C4-2B (cell line): ENCODE measurements around the gene CASK.
"Not testable (repeated sequence)": the region's sequence is repeated elsewhere in the genome, so short reads cannot be mapped to it uniquely, and the experiment has no call there.

Source experiments
- H3K27ac ChIP-seq: fragments of 450-650 bp; 2 replicates; pipeline ENCODE4 v1.5.1; 2017
- ZFX ChIP-seq: fragments of 450-650 bp; IDR thresholded peaks from 2 replicates; pipeline ENCODE4 v1.6.1; 2017
- TF ChIP-seq, protein P1 (sequence below): fragments of 450-650 bp; conservative IDR thresholded peaks from 2 replicates; pipeline ENCODE4 v1.5.1; 2017; ENCODE audit warnings: mild to moderate bottlenecking

The CASK gene

DNA sequence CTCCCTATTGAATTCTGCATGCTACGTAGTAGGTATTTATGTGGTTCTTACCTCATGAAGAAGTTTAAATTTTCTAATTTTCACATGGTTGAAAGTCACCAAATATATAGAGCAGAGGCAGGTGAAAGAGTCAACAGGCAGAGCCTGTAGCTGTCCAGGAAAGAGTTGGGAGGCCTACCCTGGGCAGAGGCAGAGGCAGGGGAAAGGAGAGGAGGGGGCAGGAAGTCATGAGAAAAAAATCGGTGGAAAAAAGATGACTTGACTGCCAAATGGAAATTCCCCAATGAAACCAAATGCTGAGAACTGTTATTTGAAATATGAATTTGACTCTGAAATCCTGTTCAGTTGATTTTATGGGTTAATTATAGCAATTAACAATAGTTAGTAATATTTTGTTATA, 257.7 kb downstream of the CASK start:
- TF ChIP-seq ZFX: no peak
- TF ChIP-seq, protein P1, sequence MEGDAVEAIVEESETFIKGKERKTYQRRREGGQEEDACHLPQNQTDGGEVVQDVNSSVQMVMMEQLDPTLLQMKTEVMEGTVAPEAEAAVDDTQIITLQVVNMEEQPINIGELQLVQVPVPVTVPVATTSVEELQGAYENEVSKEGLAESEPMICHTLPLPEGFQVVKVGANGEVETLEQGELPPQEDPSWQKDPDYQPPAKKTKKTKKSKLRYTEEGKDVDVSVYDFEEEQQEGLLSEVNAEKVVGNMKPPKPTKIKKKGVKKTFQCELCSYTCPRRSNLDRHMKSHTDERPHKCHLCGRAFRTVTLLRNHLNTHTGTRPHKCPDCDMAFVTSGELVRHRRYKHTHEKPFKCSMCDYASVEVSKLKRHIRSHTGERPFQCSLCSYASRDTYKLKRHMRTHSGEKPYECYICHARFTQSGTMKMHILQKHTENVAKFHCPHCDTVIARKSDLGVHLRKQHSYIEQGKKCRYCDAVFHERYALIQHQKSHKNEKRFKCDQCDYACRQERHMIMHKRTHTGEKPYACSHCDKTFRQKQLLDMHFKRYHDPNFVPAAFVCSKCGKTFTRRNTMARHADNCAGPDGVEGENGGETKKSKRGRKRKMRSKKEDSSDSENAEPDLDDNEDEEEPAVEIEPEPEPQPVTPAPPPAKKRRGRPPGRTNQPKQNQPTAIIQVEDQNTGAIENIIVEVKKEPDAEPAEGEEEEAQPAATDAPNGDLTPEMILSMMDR: no peak
- no peak overlapping the region for H3K27ac ChIP-seq

DNA sequence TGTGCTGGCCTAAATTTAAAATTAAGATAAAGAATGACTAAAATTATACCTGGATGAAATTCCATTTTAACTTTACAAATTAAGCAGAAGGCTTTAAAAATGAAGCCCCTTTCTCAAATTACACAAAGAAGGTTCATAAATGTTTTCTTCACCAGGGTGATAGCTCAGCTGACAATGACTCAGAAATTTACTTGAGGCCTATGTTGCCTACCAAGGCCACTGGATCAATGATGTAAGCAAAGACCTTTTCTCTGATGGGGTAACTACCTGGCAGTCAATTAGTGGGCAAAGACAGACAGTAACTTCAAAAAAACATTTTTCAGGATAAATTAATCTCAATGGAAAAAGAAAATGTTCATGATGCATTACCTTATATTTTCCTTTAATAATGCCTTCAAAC, 258.4 kb downstream of the CASK start:
- TF ChIP-seq, protein P1: no peak
- no peak for TF ChIP-seq ZFX

DNA sequence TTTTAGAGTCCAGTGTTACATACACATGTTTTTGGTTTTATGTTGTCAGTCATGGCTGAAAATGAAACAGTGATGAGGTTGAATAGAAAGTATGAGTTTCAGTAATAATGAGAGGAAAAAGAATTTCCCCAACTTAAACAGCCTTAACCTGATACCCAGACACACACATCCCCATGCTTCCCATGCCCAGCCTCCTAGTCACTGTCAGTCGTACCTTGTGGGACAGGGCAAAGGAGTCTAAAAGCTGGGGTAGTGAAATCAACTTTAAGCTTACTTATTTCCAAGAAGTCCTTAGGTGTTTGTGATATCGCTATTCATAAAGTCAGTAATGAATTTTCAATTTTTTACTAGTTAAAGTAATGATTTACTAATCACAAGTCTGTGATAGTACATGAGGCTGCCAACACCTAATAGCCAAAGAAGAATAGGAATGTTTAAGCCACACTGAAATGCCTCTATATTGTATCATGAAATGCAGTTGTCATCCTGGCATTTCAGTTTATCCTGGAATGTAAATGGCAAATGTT, 258.9 kb downstream of the CASK start:
- no peak overlapping the region for H3K27ac ChIP-seq
- no peak for TF ChIP-seq ZFX
- TF ChIP-seq, protein P1: no peak

More for the DNA sequence above, 258.4 kb downstream of the CASK start:
- no peak overlapping the region for H3K27ac ChIP-seq

DNA sequence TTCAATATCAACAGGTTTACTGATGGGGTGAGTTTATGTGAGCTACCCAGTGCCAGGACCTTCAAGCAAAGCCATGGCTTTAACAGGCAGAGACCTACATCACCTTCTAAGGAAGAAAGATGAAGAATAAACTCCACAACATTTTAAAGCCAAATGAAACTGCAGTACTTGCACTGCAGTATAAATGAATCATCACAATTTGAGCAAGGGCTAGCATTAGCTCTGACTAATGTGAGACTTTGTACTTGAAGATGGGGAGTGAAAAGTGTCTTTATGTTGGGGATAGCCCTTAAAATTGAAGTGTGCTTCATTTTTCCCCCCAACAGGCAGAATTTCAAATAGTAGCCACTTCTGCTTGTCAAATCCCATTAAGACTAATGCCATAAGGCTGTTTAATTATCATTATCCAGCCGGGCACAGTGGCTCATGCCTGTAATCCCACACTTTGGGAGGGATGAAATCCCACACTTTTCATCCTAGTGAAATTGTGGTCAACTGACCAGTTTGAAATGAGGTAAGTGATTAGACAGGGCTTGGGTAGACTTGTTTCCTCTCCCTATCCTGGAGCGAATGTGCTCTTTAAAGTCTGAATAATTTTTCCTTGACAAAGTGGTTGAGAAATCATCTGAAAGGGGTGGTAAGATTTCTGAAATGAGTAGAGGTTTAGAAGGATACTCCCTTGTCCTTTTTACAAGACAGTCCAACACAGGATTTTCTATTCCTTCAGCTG, 261.8 kb downstream of the CASK start:
- no peak for TF ChIP-seq ZFX
- TF ChIP-seq, protein P1: no peak

DNA sequence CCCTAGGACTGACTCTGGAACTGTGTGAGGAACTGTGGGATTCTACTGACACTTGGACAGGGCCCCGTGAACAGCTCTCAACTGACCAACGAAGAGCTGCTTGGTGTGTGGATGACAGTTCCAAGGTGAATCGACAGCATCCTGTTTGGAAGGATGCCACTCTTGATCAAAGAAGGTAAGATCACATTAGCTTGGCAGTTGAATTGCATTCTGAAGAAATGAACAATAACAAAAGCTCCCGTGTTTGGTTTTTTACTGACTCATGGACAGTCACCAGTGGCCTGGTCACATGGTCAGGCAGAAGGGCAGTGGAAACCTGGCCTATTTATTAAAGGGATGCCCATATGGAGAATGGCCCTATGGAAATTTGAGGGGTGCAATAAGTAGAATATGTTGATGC, 267.7 kb downstream of the CASK start:
- TF ChIP-seq ZFX: no peak
- TF ChIP-seq, protein P1: no peak
- H3K27ac ChIP-seq: no peak overlapping the region

More for the DNA sequence above, 261.8 kb downstream of the CASK start:
- no peak overlapping the region for H3K27ac ChIP-seq

DNA sequence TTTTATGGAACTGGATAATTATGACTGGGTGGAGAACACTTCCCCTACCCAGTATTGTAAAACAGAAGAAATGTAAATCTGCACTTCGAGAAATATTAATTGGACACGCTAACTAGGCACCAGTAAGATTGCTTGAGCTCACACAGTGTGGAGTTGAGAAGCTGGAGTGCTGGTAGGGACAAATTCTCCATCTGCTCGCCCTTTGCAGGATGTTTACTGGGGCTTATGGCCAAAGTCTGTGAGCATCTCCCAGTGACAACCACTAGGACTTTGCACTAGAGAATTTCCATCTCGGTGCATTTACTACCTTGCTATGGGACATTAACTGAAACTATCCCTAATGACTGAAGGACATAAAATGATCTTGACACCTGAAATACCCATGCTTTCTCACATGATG, 268.3 kb downstream of the CASK start:
- TF ChIP-seq ZFX: no peak
- TF ChIP-seq, protein P1: no peak
- no peak overlapping the region for H3K27ac ChIP-seq

DNA sequence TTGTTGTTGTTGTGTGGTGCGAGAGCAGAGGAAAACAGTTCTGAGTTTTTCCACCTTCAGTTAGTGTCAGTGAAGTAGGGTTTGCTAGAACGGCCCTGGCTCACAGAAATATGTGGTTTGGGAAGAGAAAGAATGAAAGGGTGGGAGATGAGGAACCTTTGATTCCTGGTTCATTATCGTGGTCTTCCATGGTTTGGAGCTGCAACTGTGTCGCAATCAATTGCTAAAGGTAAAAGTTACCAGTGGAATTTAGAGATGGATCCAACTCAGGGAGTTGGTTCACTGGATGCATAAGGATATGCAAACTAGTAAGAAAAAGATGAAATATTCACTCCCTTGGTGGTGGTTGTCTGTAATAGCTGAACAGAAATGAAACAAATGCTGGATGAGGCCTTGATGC, 270.2 kb downstream of the CASK start:
- no peak for TF ChIP-seq ZFX
- TF ChIP-seq, protein P1: no peak
- no peak overlapping the region for H3K27ac ChIP-seq

DNA sequence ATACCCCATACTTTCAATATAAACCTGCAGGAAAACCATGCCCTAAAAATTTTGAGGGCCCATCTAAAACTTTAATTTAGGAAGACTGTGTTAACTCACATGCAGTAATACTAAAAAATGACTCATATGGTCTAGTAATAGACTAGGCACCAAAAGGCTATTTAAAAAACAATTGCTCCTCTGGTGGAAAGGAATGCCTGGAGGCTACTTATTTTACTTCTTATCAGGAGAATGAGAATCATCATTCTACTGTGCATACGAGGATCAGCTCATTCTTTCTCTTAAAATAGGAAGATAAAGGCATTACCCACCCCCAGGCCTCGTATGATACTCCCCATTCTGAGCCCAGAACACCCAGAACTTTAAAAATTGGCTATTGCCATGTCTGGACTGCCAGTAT, 277.2 kb downstream of the CASK start:
- H3K27ac ChIP-seq: not testable (repeated sequence)
